A549 (cell line): ENCODE measurements around the gene SERBP1. TPM values are rescaled to one million over a fixed set of nuclear protein-coding genes. Genes with fewer than 3 reads are reported as not detected.
"Not testable (repeated sequence)": the region's sequence is repeated elsewhere in the genome, so short reads cannot be mapped to it uniquely, and the experiment has no call there.

Experiments used
- ATAC-seq, 2 experiments: fragments of 200-7000 bp in 1 of 2; fragments of >200 bp in 1 of 2; cut with Nextera tagmentation in 1 of 2; cut with Tn5 transposase in 1 of 2; 3 replicates each; pipeline versions ENCODE4 v1.8.0 to v1.9.1; 2018 to 2020; ENCODE audit warnings: mild to moderate bottlenecking in 1 of 2, moderate library complexity in 1 of 2
- CTCF ChIA-PET: fragments of 300-600 bp; sonication (Branson Sonifier 250); formaldehyde crosslinking; extraction: SDS; loops from one replicate; lab custom pipeline; 2021; ENCODE audit warnings: antibody characterized with exemption, inconsistent platforms; lab: Yijun Ruan, JAX
- POLR2A ChIA-PET: fragments of 350-600 bp; formaldehyde crosslinking; extraction: SDS; loops from one replicate; lab custom pipeline; 2021; ENCODE audit warnings: antibody characterized with exemption, inconsistent platforms; lab: Yijun Ruan, JAX
- DNase-seq, 2 experiments: peaks; one replicate each; pipeline versions ENCODE4 v3.0.0 to v3.0.0-alpha.2; 2011 to 2016; ENCODE audit warnings: low read depth in 1 of 2, low spot score in 1 of 2
- FAIRE-seq: peaks from 2 replicates; lab custom pipeline; 2011; peaks lifted over from hg19 to GRCh38; lab: Jason Lieb, UNC
- H3K27ac ChIP-seq, 2 experiments: fragments of >200 bp; sonication (Bioruptor Twin); formaldehyde crosslinking; 3 replicates each; pipeline ENCODE4 v1.5.1; 2016 to 2017
- H3K4me1 ChIP-seq: fragments of >200 bp; sonication (Bioruptor Twin); formaldehyde crosslinking; 3 replicates; pipeline ENCODE4 v1.6.1; 2016
- H3K4me2 ChIP-seq: fragments of >200 bp; sonication (Bioruptor Twin); formaldehyde crosslinking; 3 replicates; pipeline ENCODE4 v1.6.1; 2016
- H3K4me3 ChIP-seq: fragments of >200 bp; sonication (Bioruptor Twin); formaldehyde crosslinking; 3 replicates; pipeline ENCODE4 v1.5.1; 2016
- H3K9me3 ChIP-seq: fragments of >200 bp; sonication (Bioruptor Twin); formaldehyde crosslinking; 3 replicates; pipeline ENCODE4 v1.6.1; 2016
- BHLHE40 ChIP-seq: IDR thresholded peaks from 2 replicates; pipeline ENCODE4 v1.6.1; 2012; ENCODE audit warnings: low read depth, low read length, inconsistent platforms
- CBX8 ChIP-seq: fragments of 200-600 bp; sonication (generic); IDR thresholded peaks from 2 replicates; pipeline ENCODE4 v1.6.1; 2016
- CEBPB ChIP-seq, 2 experiments: fragments of >200 bp in 1 of 2; sonication (Bioruptor Twin) in 1 of 2; formaldehyde crosslinking in 1 of 2; IDR thresholded peaks; 2 replicates each; pipeline ENCODE4 v1.6.1; 2012 to 2016
- CTCF ChIP-seq: fragments of >200 bp; sonication (Bioruptor Twin); formaldehyde crosslinking; IDR thresholded peaks from 3 replicates; pipeline ENCODE4 v1.5.1; 2016
- EHF ChIP-seq: fragments of 250-450 bp; sonication (Bioruptor Pico); IDR thresholded peaks from 2 replicates; pipeline ENCODE4 v1.5.0; 2020; ENCODE audit warnings: mild to moderate bottlenecking
- ELK1 ChIP-seq: fragments of 150-350 bp; IDR thresholded peaks from 2 replicates; pipeline ENCODE4 v1.6.1; 2014; ENCODE audit warnings: low read depth, mild to moderate bottlenecking, low read length
- ESRRA ChIP-seq: fragments of 150-350 bp; IDR thresholded peaks from 2 replicates; pipeline ENCODE4 v1.6.1; 2014; ENCODE audit warnings: mild to moderate bottlenecking, low read length, borderline replicate concordance
- GATA3 ChIP-seq: IDR thresholded peaks from 2 replicates; pipeline ENCODE4 v1.6.1; 2012; ENCODE audit warnings: borderline replicate concordance
- HDAC2 ChIP-seq: fragments of 200-600 bp; sonication (generic); IDR thresholded peaks from 2 replicates; pipeline ENCODE4 v1.6.1; 2016
- HOXB13 ChIP-seq: fragments of 250-450 bp; sonication (Bioruptor Pico); IDR thresholded peaks from 2 replicates; pipeline ENCODE4 v1.5.0; 2020; ENCODE audit warnings: low read depth, mild to moderate bottlenecking, moderate library complexity
- HOXB5 ChIP-seq: fragments of 250-450 bp; sonication (Bioruptor Pico); IDR thresholded peaks from 2 replicates; pipeline ENCODE4 v1.5.0; 2020; ENCODE audit warnings: mild to moderate bottlenecking, moderate library complexity
- JUNB ChIP-seq: fragments of >200 bp; sonication (Bioruptor Twin); formaldehyde crosslinking; IDR thresholded peaks from 2 replicates; pipeline ENCODE4 v1.6.1; 2016
- KDM1A ChIP-seq: fragments of 200-600 bp; sonication (generic); IDR thresholded peaks from 2 replicates; pipeline ENCODE4 v1.6.1; 2016; ENCODE audit warnings: low read depth, mild to moderate bottlenecking
- KDM5A ChIP-seq: fragments of 200-600 bp; sonication (generic); IDR thresholded peaks from 2 replicates; pipeline ENCODE4 v1.6.1; 2016; ENCODE audit warnings: antibody characterized with exemption, mild to moderate bottlenecking
- MAX ChIP-seq: IDR thresholded peaks from 2 replicates; pipeline ENCODE4 v1.6.1; 2012
- NFE2L2 ChIP-seq: fragments of 150-350 bp; conservative IDR thresholded peaks from 2 replicates; pipeline ENCODE4 v1.6.1; 2014; ENCODE audit warnings: low read length
- NR3C1 ChIP-seq: fragments of >200 bp; sonication (Bioruptor Twin); formaldehyde crosslinking; IDR thresholded peaks from 3 replicates; pipeline ENCODE4 v1.6.1; 2017
- PHF8 ChIP-seq: fragments of 200-600 bp; sonication (generic); IDR thresholded peaks from 2 replicates; pipeline ENCODE4 v1.6.1; 2016; ENCODE audit warnings: low read depth, mild to moderate bottlenecking, antibody characterized with exemption, moderate library complexity, borderline replicate concordance
- POLR2A ChIP-seq: IDR thresholded peaks from 2 replicates; pipeline ENCODE4 v1.6.1; 2012; ENCODE audit warnings: mild to moderate bottlenecking, low read length
- POLR2AphosphoS2 ChIP-seq: conservative IDR thresholded peaks from 2 replicates; pipeline ENCODE4 v1.6.1; 2012; ENCODE audit warnings: low read length, improper control_type of control experiment, inconsistent platforms
- RAD21 ChIP-seq, 2 experiments: fragments of >200 bp in 1 of 2; sonication (Bioruptor Twin) in 1 of 2; formaldehyde crosslinking in 1 of 2; IDR thresholded peaks in 1 of 2; conservative IDR thresholded peaks in 1 of 2; 2 replicates in 1 of 2; 3 replicates in 1 of 2; pipeline ENCODE4 v1.6.1; 2012 to 2018; ENCODE audit warnings: inconsistent platforms in 1 of 2
- RARB ChIP-seq: fragments of 250-450 bp; sonication (Bioruptor Pico); IDR thresholded peaks from 2 replicates; pipeline ENCODE4 v1.8.0; 2021; ENCODE audit warnings: mild to moderate bottlenecking, moderate library complexity
- RCOR1 ChIP-seq: fragments of 150-350 bp; IDR thresholded peaks from 2 replicates; pipeline ENCODE4 v1.6.1; 2014; ENCODE audit warnings: antibody characterized with exemption, low read length, low read depth
- TFCP2L1 ChIP-seq: fragments of 250-450 bp; sonication (Bioruptor Pico); IDR thresholded peaks from 2 replicates; pipeline ENCODE4 v1.5.0; 2021; ENCODE audit warnings: mild to moderate bottlenecking
- TP53 ChIP-seq: fragments of 250-450 bp; sonication (Bioruptor Pico); IDR thresholded peaks from 2 replicates; pipeline ENCODE4 v1.5.0; 2021; ENCODE audit warnings: mild to moderate bottlenecking, moderate library complexity
- ZNF302 ChIP-seq: fragments of 250-450 bp; sonication (Bioruptor Pico); IDR thresholded peaks from 2 replicates; pipeline ENCODE4 v1.9.0; 2021; ENCODE audit warnings: inconsistent platforms, mild to moderate bottlenecking, moderate library complexity
- ZSCAN20 ChIP-seq: fragments of 250-450 bp; sonication (Bioruptor Pico); IDR thresholded peaks from 2 replicates; pipeline ENCODE4 v1.8.0; 2022; ENCODE audit warnings: mild to moderate bottlenecking, moderate library complexity
- WGBS: methylation state at CpG from one replicate; pipeline ENCODE4 v1.1.6; 2017; ENCODE audit errors: missing lambda C conversion rate; 5-methylcytosine and 5-hydroxymethylcytosine counted together
- polyA plus RNA-seq, 4 experiments: library from polyadenylated mRNA; depleted of rRNA in 3 of 4; stranded (reverse); fragments of >200 nt; fragmentation: RNase III in 1 of 4; extraction: RNeasy Plus Mini Kit Qiagen cat#74134 plus additional on column Dnase treatment in 1 of 4; gene quantifications; 2 replicates in 3 of 4; 3 replicates in 1 of 4; pipeline ENCODE4 v1.2.3, GENCODE V29; 2011 to 2017

Gene SERBP1
- polyA plus RNA-seq, 2 of the 4 experiments (the other 2 are of a cell fraction), result 237 to 333 TPM

GRCh38 chr1:67414574-67414973 is 15.6 kb downstream of the SERBP1 start:
- POLR2A ChIA-PET, result no interaction called here
- ATAC-seq (no peak), FAIRE-seq (no peak), DNase-seq (no peak)
- CTCF ChIA-PET, result no interaction called here
- TF ChIP-seq CBX8 (no peak), KDM1A (no peak), ESRRA (no peak), CTCF (no peak), RARB (CRISPR knock-in tag) (no peak), POLR2AphosphoS2 (no peak), TP53 (no peak), KDM5A (no peak), PHF8 (no peak)
- H3K27ac ChIP-seq, result no peak overlapping the region
- 94% methylated on average over 2 of the region's 2 CpGs for WGBS
- no peak overlapping the region for H3K4me2 ChIP-seq
- H3K4me3 ChIP-seq, result no peak overlapping the region
- no peaks in the 10 kb centered on the region for H3K9me3 ChIP-seq
- H3K4me1 ChIP-seq, result no peaks in the 10 kb centered on the region

GRCh38 chr1:67413101-67413500 is 17.1 kb downstream of the SERBP1 start:
- 73% methylated on average over 2 of the region's 2 CpGs for WGBS
- H3K4me3 ChIP-seq, ATAC-seq, H3K4me2 ChIP-seq, POLR2A ChIA-PET, H3K27ac ChIP-seq, H3K4me1 ChIP-seq, H3K9me3 ChIP-seq, DNase-seq, FAIRE-seq, CTCF ChIA-PET: not testable (repeated sequence)

- no peak for FAIRE-seq
- H3K4me2 ChIP-seq, result no peak overlapping the region
- no peaks in the 10 kb centered on the region for H3K9me3 ChIP-seq
- no peak for DNase-seq
- peaks cover 12% of the 10 kb centered on the region; the same call in 2 of the 3 replicates for H3K4me1 ChIP-seq
- WGBS, result 95% methylated on average over 1 of the region's 1 CpG
- TF ChIP-seq CEBPB (IDR thresholded peaks at IDR 0.05) (no peak), TFCP2L1 (CRISPR knock-in tag) (no peak), ZSCAN20 (no peak), RCOR1 (no peak), ESRRA (no peak), ELK1 (no peak), NFE2L2 (no peak), JUNB (no peak), GATA3 (no peak), HOXB5 (CRISPR knock-in tag) (no peak), POLR2A (no peak), CTCF (no peak), RAD21 (conservative IDR thresholded peaks at IDR 0.05 in 1 of 2, IDR thresholded peaks at IDR 0.05 in 1 of 2) (no peak), HDAC2 (no peak), MAX (no peak), BHLHE40 (no peak), ZNF302 (CRISPR knock-in tag) (no peak), EHF (CRISPR knock-in tag) (no peak), NR3C1 (no peak), HOXB13 (CRISPR knock-in tag) (no peak)
- no peak overlapping the region for H3K4me3 ChIP-seq
- ChIA-PET POLR2A (no interaction called here), CTCF (interaction anchor here (1.0 kb wide), 1 partner anchor 193 kb away, joined by 3 read pairs; no protein-coding TSS in a partner anchor)
- H3K27ac ChIP-seq, result no peak overlapping the region
- no peak for ATAC-seq
Observed at GRCh38 chr1:67408148-67408547, 22.1 kb downstream of the SERBP1 start.
